T-cell (primary cell): ENCODE measurements around the gene PSIP1. TPM values are rescaled to one million over a fixed set of nuclear protein-coding genes. Genes with fewer than 3 reads are reported as not detected.

Experiments used
- ATAC-seq, 4 experiments: fragments of 200-7000 bp in 3 of 4; fragments of 150-1000 bp in 1 of 4; cut with Tn5 transposase; replicated peaks in 1 of 4; 1 replicate in 3 of 4; 2 replicates in 1 of 4; pipeline ENCODE4 v1.10.0; 2021; ENCODE audit warnings: moderate library complexity in 3 of 4, mild to moderate bottlenecking in 2 of 4, moderate number of reproducible peaks in 1 of 4
- CTCF ChIA-PET, 2 donors: fragments of 300-600 bp; sonication (Branson Sonifier 250); formaldehyde crosslinking; loops; one replicate each; lab custom pipeline; 2022; ENCODE audit warnings: antibody characterized with exemption in 2 of 2; lab: Charles Lee
- POLR2A ChIA-PET, 2 donors: fragments of 300-600 bp; sonication (Branson Sonifier 250); formaldehyde crosslinking; loops; one replicate each; lab custom pipeline; 2022; ENCODE audit warnings: antibody characterized with exemption in 2 of 2; lab: Charles Lee
- DNase-seq, 35 experiments: peaks; one replicate each; pipeline versions ENCODE4 v3.0.0 to v3.0.0-alpha.2; 2013 to 2023
- H3K27ac ChIP-seq: one replicate; pipeline ENCODE4 v1.5.1; 2013; ENCODE audit warnings: low read length
- H3K27me3 ChIP-seq, 2 experiments: replicated peaks in 1 of 2; 1 replicate in 1 of 2; 2 replicates in 1 of 2; pipeline versions ENCODE4 v1.6.1 to v1.7.0; 2013; ENCODE audit warnings: low read length in 1 of 2, mixed read lengths in 1 of 2; ENCODE audit not compliant: control insufficient read depth in 2 of 2, insufficient read depth in 2 of 2; ENCODE audit errors: extremely low read depth in 1 of 2
- H3K36me3 ChIP-seq, 2 donors: 1 replicate in 1 of 2; 2 replicates in 1 of 2; pipeline versions ENCODE4 v1.6.1 to v1.7.0; 2013; ENCODE audit warnings: low read length in 1 of 2; ENCODE audit not compliant: control insufficient read depth in 2 of 2, insufficient read depth in 1 of 2; ENCODE audit errors: extremely low read depth in 1 of 2
- H3K4me1 ChIP-seq, 2 experiments: 1 replicate in 1 of 2; 2 replicates in 1 of 2; pipeline versions ENCODE4 v1.6.1 to v1.7.0; 2013; ENCODE audit warnings: low read length in 2 of 2, mixed read lengths in 1 of 2; ENCODE audit not compliant: insufficient read depth in 2 of 2, control insufficient read depth in 1 of 2; ENCODE audit errors: extremely low read depth in 1 of 2
- H3K4me3 ChIP-seq, 2 donors: 1 replicate in 1 of 2; 2 replicates in 1 of 2; pipeline versions ENCODE4 v1.5.1 to v1.7.0; 2013; ENCODE audit warnings: mild to moderate bottlenecking in 2 of 2, low read length in 1 of 2, moderate library complexity in 1 of 2; ENCODE audit not compliant: control insufficient read depth in 1 of 2; ENCODE audit errors: extremely low read depth in 1 of 2
- H3K9me3 ChIP-seq: 2 replicates; pipeline ENCODE4 v1.7.0; 2013
- H3K27ac Mint-ChIP-seq, 2 donors: one replicate each; pipeline ENCODE4 v1.8.0; 2020 to 2021; ENCODE audit warnings: mild to moderate bottlenecking in 2 of 2, mixed read lengths in 2 of 2
- H3K27me3 Mint-ChIP-seq, 2 donors: one replicate each; pipeline ENCODE4 v1.8.0; 2021 to 2022; ENCODE audit warnings: mixed read lengths in 2 of 2
- H3K36me3 Mint-ChIP-seq: one replicate; pipeline ENCODE4 v1.8.0; 2021; ENCODE audit warnings: mixed read lengths
- H3K4me1 Mint-ChIP-seq, 3 donors: one replicate each; pipeline ENCODE4 v1.8.0; 2020 to 2022; ENCODE audit warnings: mixed read lengths in 3 of 3, mild to moderate bottlenecking in 1 of 3
- H3K4me3 Mint-ChIP-seq, 3 donors: one replicate each; pipeline ENCODE4 v1.8.0; 2020 to 2022; ENCODE audit warnings: mild to moderate bottlenecking in 3 of 3, mixed read lengths in 3 of 3, moderate library complexity in 3 of 3
- H3K9me3 Mint-ChIP-seq, 3 donors: one replicate each; pipeline ENCODE4 v1.8.0; 2020 to 2022; ENCODE audit warnings: mixed read lengths in 3 of 3
- WGBS: methylation state at CpG from one replicate; pipeline ENCODE4 v1.1.5; 2013; ENCODE audit warnings: missing lambda C conversion rate; ENCODE audit not compliant: insufficient coverage; 5-methylcytosine and 5-hydroxymethylcytosine counted together
- total RNA-seq, 35 experiments: library from RNA in 6 of 35; stranded (reverse) in 6 of 35; fragments of 120-200 nt in 1 of 35; gene quantifications; one replicate each; pipeline versions ENCODE4 v1.2.1 to v1.2.4 and lab custom pipeline; 2013 to 2026

The PSIP1 gene
- total RNA-seq, 5 donors from 2014 or later (not counting 1 experiment from before 2014, with no cell fraction given), result 125 to 140 (median 132) TPM

DNA sequence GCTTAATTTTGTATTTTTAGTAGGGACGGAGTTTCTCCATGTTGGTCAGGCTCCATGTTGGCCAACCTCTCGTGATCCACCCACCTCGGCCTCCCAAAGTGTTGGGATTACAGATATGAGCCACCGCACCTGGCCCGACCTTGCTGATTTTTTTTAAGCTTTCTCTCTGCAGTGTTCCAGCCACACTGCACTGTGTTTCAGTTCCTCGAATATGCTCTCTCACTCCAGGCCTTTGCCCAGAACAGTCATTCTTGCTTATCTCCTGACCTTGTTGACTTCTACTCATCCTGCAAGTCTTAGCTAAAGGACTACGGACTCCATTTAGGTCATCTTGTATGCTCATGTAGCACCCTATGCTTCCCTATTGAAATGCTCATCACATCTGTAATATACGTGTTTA, 84.8 kb downstream of the PSIP1 start:
- 91% methylated on average over 7 of the region's 8 CpGs for WGBS
- peaks cover 11 to 29% of the 10 kb centered on the region in 2 experiments for H3K4me1 ChIP-seq
- H3K36me3 Mint-ChIP-seq, result peaks cover 36% of the 10 kb centered on the region
- H3K4me1 Mint-ChIP-seq, result peaks cover 59 to 71% (median 64%) of the 10 kb centered on the region in 3 donors
- H3K4me3 Mint-ChIP-seq, result peak overlapping the region in 2 of 3 donors; percentile 9 to 42
- no peaks in the 10 kb centered on the region for H3K9me3 Mint-ChIP-seq
- no peaks in the 10 kb centered on the region for H3K27me3 Mint-ChIP-seq
- POLR2A ChIA-PET, result interaction anchor here in 1 of 2 donors (0.6 kb wide), 1 partner anchor 136 kb away, joined by 5 read pairs; no protein-coding TSS in a partner anchor
- H3K9me3 ChIP-seq, result no peaks in the 10 kb centered on the region
- H3K27ac ChIP-seq, result no peak overlapping the region
- H3K27me3 ChIP-seq, result no peaks in the 10 kb centered on the region
- H3K27ac Mint-ChIP-seq, result no peak overlapping the region
- no peak for ATAC-seq
- DNase-seq, result no peak
- CTCF ChIA-PET, result no interaction called here
- no peak overlapping the region for H3K4me3 ChIP-seq
- peaks cover 2 to 29% of the 10 kb centered on the region in 2 donors for H3K36me3 ChIP-seq

DNA sequence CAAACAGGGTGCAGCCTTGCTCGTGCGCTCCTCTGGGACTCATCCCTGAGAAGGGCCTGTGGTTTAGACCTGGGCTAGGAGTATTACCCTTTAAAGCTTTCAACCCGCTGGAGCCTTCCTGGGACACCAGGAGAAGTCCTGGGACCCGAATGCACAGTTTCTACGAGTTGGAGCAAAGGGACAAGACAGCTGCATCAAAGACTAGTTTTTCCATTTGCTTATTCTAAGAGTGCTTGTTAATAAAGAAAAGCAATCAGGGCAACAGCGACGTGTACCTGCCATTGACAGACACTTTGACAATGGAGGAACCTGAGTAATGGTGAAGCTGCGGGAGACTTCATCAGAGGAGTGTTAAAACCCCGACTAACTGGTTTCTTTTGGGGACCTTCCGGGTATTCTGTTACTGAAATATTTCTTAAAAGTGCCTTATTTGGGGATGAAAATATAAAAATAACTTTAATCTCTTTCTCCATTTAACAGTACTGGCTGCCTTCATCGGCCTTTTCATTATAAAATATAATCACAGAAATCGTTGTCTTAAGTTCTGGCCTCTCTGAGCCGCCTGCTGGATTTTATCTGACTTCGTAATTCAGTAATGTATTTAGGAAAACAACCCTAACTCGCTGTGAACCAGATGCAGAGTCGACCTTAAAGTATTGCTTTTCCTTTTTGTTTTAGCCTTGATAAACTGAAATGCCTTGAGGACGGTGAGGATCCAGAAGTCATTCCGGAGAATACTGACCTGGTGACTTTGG, 87.4 kb downstream of the PSIP1 start:
- H3K27ac ChIP-seq, result peak overlapping the region; percentile 25

DNA sequence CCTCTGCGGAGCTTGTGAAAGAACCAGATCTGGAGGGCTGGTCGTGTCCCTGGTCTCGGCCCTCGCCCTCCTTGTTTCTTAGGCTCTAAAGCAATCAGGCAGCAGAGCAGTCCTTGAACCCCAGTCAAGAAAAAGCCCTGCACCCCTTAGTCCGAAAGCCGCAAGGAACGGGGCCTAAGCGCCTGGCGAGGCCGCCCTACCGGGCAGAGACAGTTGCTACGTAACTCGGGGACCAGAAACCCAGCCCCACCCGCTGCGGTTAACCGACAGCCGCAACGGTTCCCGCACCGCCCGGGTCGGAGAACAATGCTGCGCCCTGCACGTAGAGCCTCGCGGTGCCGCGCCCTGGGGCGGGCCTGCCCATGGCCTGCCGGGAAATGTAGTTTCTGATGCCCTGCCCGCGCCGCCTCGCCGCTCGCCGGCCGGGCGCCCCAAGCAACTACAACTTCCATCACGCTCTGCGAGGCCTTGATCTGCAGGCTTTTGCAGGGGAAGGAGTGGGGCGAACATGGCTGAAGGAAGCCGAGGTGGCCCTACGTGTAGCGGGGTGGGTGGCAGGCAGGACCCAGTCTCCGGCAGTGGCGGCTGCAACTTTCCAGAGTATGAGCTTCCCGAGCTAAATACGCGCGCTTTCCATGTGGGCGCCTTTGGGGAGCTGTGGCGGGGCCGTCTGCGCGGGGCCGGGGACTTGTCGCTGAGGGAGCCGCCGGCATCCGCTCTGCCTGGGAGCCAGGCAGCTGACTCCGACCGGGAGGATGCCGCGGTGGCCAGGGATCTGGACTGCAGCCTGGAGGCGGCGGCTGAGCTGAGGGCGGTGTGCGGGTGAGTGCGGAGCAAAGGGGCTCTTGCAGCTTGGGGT, 88.2 kb downstream of the PSIP1 start, which contains the start of gene SNAPC3:
SNAPC3 (plus strand) TSS at position 505 of the 859 bp plus-strand sequence; CDS start at position 509, 4 bp downstream.
- Mint-ChIP-seq H3K4me1 (peaks cover 31 to 42% (median 39%) of the 10 kb centered on the region in 3 donors), H3K4me3 (peak within 1 kb of the TSS; percentile 88 to 93 (median 91)), H3K27ac (peak within 1 kb of the TSS; percentile 89 to 91), H3K27me3 (no peaks in the 10 kb centered on the region), H3K36me3 (peaks cover 19% of the 10 kb centered on the region), H3K9me3 (no peaks in the 10 kb centered on the region)
- WGBS, result under 1% methylated on average over 59 of the region's 70 CpGs
- Histone ChIP-seq H3K36me3 (peaks cover 0 to 22% of the 10 kb centered on the region in 2 donors), H3K27me3 (no peaks in the 10 kb centered on the region), H3K27ac (peak within 1 kb of the TSS; percentile 86), H3K4me1 (peaks cover 11 to 26% of the 10 kb centered on the region in 2 experiments), H3K9me3 (no peaks in the 10 kb centered on the region), H3K4me3 (peak within 1 kb of the TSS; percentile 84 to 85)
- ATAC-seq (peak; percentile 96 to 99 (median 98)), DNase-seq (peak; percentile 83 to 95 (median 90))
- ChIA-PET POLR2A (interaction anchor here (0.6 to 1.9 kb wide), 3 partner anchors 115 to 135 kb away, joined by 4 to 7 read pairs (median 5); no protein-coding TSS in a partner anchor), CTCF (interaction anchor here (0.6 to 1.8 kb wide), 7 partner anchors 67 to 145 kb away, joined by 3 to 7 read pairs (median 4); partner anchors contain the start of gene TTC39B (in 1 of the 2))

More for the DNA sequence above, 87.4 kb downstream of the PSIP1 start:
- Histone ChIP-seq H3K27me3 (no peaks in the 10 kb centered on the region), H3K4me1 (peaks cover 11 to 29% of the 10 kb centered on the region in 2 experiments), H3K4me3 (peak overlapping the region; percentile 84 to 85), H3K36me3 (peaks cover 0 to 22% of the 10 kb centered on the region in 2 donors), H3K9me3 (no peaks in the 10 kb centered on the region)
- no peaks in the 10 kb centered on the region for H3K9me3 Mint-ChIP-seq
- no peaks in the 10 kb centered on the region for H3K27me3 Mint-ChIP-seq
- peak overlapping the region; percentile 88 to 93 (median 91) for H3K4me3 Mint-ChIP-seq
- 0% methylated on average over 8 of the region's 18 CpGs for WGBS
- H3K27ac Mint-ChIP-seq, result peak overlapping the region; percentile 84 to 89
- ChIA-PET POLR2A (interaction anchor here (0.6 to 1.9 kb wide), 3 partner anchors 10 to 136 kb away, joined by 3 to 5 read pairs (median 4); no protein-coding TSS in a partner anchor), CTCF (interaction anchor here (0.6 to 1.8 kb wide), 8 partner anchors 47 to 146 kb away, joined by 3 to 13 read pairs (median 4); partner anchors contain the start of genes CCDC171 (in 1 of the 2) and TTC39B (in 1 of the 2))
- peaks cover 33 to 47% (median 45%) of the 10 kb centered on the region in 3 donors for H3K4me1 Mint-ChIP-seq
- ATAC-seq (peak in 1 of 4 experiments; percentile 4), DNase-seq (peak in 3 of 35 experiments; percentile 0 to 40 (median 4))
- peaks cover 19% of the 10 kb centered on the region for H3K36me3 Mint-ChIP-seq

DNA sequence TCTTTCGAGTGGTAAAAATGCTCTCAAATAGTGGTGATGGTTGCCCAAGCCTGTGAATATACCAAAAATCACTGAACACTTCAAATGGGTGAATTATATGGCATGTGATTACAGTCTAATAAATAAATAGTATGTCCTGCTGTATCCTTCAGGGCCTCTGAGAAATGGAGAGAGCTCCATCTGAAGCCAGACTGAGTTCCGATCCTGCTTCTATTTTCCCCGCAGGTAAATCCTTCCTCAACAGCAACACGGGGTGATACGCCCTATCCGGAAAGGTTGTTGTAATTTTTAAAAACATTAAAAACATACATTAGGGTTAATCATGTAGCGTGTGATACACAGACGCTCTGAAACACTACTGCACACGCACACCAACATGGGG, 88.8 kb downstream of the PSIP1 start:
- H3K27ac ChIP-seq, result peak overlapping the region; percentile 86
- WGBS, result 33% methylated on average over 3 of the region's 9 CpGs
- peak overlapping the region; percentile 84 to 85 for H3K4me3 ChIP-seq
- Mint-ChIP-seq H3K27ac (peak overlapping the region; percentile 89 to 91), H3K27me3 (no peaks in the 10 kb centered on the region), H3K4me3 (peak overlapping the region; percentile 88 to 93 (median 91)), H3K36me3 (peaks cover 19% of the 10 kb centered on the region), H3K9me3 (no peaks in the 10 kb centered on the region), H3K4me1 (peaks cover 31 to 38% (median 37%) of the 10 kb centered on the region in 3 donors)
- H3K9me3 ChIP-seq, result no peaks in the 10 kb centered on the region
- peaks cover 11 to 22% of the 10 kb centered on the region in 2 experiments for H3K4me1 ChIP-seq
- ATAC-seq, result no peak
- DNase-seq, result peak in 1 of 35 experiments; percentile 7
- H3K36me3 ChIP-seq, result peaks cover 0 to 19% of the 10 kb centered on the region in 2 donors
- ChIA-PET CTCF (interaction anchor here in 1 of 2 donors (0.6 to 1.6 kb wide), 2 partner anchors 67 to 122 kb away, joined by 3 to 4 read pairs; no protein-coding TSS in a partner anchor), POLR2A (no interaction called here)
- H3K27me3 ChIP-seq, result no peaks in the 10 kb centered on the region

DNA sequence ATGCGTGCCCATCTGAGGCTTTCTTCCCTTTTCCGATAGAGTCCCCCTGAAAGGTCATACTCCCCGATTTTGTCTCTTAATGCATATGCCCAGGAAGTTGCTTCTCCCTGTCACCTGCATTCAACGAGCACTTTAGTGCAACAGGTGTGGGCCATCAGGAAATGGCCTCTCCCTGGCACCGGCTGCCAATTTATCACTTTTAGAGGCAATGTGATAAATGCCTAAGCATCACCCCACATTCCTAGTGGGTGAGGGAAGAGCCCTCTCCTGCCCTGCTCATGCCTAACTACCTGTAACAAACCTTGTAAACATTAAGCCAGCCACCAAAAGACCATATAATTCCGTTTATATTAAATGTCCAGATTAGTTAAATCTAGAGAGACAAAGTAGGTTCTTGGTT, 89.2 kb downstream of the PSIP1 start:
- POLR2A ChIA-PET, result no interaction called here
- no peaks in the 10 kb centered on the region for H3K27me3 Mint-ChIP-seq
- Histone ChIP-seq H3K9me3 (no peaks in the 10 kb centered on the region), H3K36me3 (peaks cover 0 to 15% of the 10 kb centered on the region in 2 donors), H3K4me3 (no peak overlapping the region), H3K4me1 (peaks cover 11 to 22% of the 10 kb centered on the region in 2 experiments), H3K27ac (no peak overlapping the region), H3K27me3 (no peaks in the 10 kb centered on the region)
- peaks cover 28 to 35% (median 35%) of the 10 kb centered on the region in 3 donors for H3K4me1 Mint-ChIP-seq
- peak overlapping the region; percentile 88 to 93 (median 91) for H3K4me3 Mint-ChIP-seq
- no peaks in the 10 kb centered on the region for H3K9me3 Mint-ChIP-seq
- H3K27ac Mint-ChIP-seq, result peak overlapping the region in 1 of 2 donors; percentile 4
- DNase-seq, result no peak
- CTCF ChIA-PET, result no interaction called here
- ATAC-seq, result no peak
- H3K36me3 Mint-ChIP-seq, result peaks cover 19% of the 10 kb centered on the region
- no CpG with 5 or more reads among the region's 6 CpGs for WGBS
